ENCODE results near the gene SLC6A19.

Gene SLC6A19

GRCh38 chr5:1247811-1248210, 46.4 kb downstream of the SLC6A19 start:
- H3K4me3 ChIP-seq (replicated peaks; ENCODE audit: low read depth, low read length), result no peak overlapping the region
- DNase-seq (ENCODE audit: extremely low read depth, low read depth), result no peak
- TF ChIP-seq, protein P1, sequence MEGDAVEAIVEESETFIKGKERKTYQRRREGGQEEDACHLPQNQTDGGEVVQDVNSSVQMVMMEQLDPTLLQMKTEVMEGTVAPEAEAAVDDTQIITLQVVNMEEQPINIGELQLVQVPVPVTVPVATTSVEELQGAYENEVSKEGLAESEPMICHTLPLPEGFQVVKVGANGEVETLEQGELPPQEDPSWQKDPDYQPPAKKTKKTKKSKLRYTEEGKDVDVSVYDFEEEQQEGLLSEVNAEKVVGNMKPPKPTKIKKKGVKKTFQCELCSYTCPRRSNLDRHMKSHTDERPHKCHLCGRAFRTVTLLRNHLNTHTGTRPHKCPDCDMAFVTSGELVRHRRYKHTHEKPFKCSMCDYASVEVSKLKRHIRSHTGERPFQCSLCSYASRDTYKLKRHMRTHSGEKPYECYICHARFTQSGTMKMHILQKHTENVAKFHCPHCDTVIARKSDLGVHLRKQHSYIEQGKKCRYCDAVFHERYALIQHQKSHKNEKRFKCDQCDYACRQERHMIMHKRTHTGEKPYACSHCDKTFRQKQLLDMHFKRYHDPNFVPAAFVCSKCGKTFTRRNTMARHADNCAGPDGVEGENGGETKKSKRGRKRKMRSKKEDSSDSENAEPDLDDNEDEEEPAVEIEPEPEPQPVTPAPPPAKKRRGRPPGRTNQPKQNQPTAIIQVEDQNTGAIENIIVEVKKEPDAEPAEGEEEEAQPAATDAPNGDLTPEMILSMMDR (IDR thresholded peaks at IDR 0.05; ENCODE audit: low read depth, low read length, missing control alignments), result no peak

- TF ChIP-seq, protein P1 (IDR thresholded peaks at IDR 0.05; ENCODE audit: low read depth, low read length, missing control alignments), result no peak
- no peak overlapping the region for H3K4me3 ChIP-seq (replicated peaks; ENCODE audit: low read depth, low read length)
- DNase-seq (ENCODE audit: extremely low read depth, low read depth), result no peak
Measured at GRCh38 chr5:1249366-1250280, 48.2 kb downstream of the SLC6A19 start.

DNA sequence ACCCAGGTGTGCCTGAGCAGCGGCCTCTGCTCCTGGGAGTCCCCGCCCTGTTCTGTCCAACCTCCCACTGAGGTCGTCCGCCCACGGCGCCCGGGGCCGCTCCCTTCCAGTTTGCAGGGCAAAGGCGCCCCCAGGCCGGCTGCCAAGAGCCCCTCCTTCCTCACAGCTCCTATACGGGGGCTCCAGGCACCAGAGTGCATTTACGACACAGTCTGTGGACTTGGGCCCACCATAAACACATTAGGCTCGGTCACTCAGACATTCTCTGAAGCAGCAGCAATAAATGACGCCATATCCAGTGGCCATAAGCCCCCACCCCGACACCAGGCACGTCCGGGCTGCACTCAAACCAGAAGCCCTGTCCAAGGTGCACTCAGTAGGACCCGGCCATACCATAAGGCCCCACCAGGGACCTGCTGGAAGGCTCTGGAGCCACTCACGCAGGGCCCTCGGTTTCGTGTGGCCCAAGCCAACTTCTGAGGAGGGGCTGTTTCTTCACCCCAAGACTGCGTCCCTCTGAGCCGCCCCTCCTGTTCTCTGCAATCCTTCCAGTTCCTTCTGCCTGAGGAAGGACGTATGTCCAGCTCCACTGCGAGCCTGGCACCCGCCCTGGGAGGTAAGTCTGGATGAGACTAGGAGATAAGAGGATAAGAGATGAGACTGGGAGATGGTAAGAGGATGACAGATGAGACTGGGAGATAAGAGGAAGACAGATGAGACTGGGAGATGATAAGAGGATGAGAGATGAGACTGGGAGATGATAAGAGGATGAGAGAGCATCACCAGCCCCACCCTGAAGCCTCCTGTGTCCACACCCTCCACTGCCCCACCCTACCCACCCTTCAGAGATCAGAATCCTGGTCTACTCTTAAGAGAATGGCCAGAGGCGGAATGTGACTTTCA, 50.5 kb downstream of the SLC6A19 start:
- H3K4me3 ChIP-seq (replicated peaks; ENCODE audit: low read depth, low read length), result no peak overlapping the region
- TF ChIP-seq, protein P1 (IDR thresholded peaks at IDR 0.05; ENCODE audit: low read depth, low read length, missing control alignments), result no peak
- no peak for DNase-seq (ENCODE audit: extremely low read depth, low read depth)

- no peak overlapping the region for H3K4me3 ChIP-seq (replicated peaks; ENCODE audit: low read depth, low read length)
- TF ChIP-seq, protein P1 (IDR thresholded peaks at IDR 0.05; ENCODE audit: low read depth, low read length, missing control alignments), result no peak
Measured at GRCh38 chr5:1252681-1253080, 51.3 kb downstream of the SLC6A19 start.

DNA sequence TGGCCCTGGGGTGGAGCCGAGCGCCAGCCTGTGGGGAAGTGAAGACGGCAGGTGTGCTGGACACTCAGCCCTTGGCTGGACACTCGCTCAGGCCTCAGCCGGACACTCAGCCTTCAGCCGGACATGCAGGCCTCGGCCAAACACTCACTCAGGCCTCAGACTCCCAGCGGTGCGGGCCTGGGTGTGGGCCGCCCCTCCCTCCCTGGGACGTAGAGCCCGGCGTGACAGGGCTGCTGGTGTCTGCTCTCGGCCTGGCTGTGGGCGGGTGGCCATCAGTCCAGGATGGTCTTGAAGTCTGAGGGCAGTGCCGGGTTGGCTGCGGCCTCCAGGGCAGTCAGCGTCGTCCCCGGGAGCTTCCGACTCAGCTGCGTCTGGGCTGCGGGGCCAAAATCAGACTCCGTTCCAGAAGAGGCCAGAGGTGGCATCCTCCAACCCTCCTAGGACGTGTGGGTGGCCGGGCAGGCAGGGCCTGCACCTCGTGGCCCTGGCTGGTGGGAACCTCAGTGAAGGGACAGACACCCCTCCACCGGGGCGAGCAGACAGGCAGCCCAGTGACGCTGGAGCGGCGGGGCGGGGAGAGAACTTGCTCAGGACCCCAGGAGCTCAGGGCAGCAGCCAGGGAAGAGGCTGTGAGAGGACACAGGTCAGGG, 52.2 kb downstream of the SLC6A19 start:
- no peak for DNase-seq (ENCODE audit: extremely low read depth, low read depth)
- no peak overlapping the region for H3K4me3 ChIP-seq (replicated peaks; ENCODE audit: low read depth, low read length)
- TF ChIP-seq, protein P1 (IDR thresholded peaks at IDR 0.05; ENCODE audit: low read depth, low read length, missing control alignments), result no peak

More at GRCh38 chr5:1252681-1253080, 51.3 kb downstream of the SLC6A19 start:
- no peak for DNase-seq (ENCODE audit: extremely low read depth, low read depth)

DNA sequence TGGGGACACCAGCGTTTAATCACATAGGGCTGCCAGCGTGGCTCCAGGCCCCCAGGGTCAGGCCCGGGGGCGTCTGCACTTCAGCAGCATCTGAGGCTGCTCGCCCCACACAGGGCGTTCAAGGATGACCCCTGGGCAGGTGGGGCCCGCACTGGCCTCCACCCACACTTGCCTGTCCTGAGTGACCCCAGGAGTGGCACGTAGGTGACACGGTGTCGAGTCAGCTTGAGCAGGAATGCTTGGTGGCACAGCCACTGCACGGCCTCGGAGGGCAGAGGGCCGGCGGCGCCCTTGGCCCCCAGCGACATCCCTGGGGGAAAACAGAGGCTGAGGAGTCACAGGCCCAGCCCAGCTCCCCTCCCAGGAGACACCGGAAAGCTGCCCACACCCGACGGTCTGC, 52.8 kb downstream of the SLC6A19 start:
- TF ChIP-seq, protein P1 (IDR thresholded peaks at IDR 0.05; ENCODE audit: low read depth, low read length, missing control alignments), result no peak
- no peak for DNase-seq (ENCODE audit: extremely low read depth, low read depth)
- no peak overlapping the region for H3K4me3 ChIP-seq (replicated peaks; ENCODE audit: low read depth, low read length)

Measured in HFF-Myc (cell line).